Neural progenitor cell (in vitro differentiated cells): Measurements from ENCODE around the gene TEAD1. TPM values are rescaled to one million over a fixed set of nuclear protein-coding genes. Genes with fewer than 3 reads are reported as not detected.

Experiments
- DNase-seq: peaks from one replicate; pipeline ENCODE4 v3.0.0-alpha.2; 2016; ENCODE audit warnings: low spot score
- H2AFZ ChIP-seq: fragments of 200-600 bp; sonication (generic); replicated peaks from 2 replicates; pipeline ENCODE4 v1.6.1; 2016; ENCODE audit warnings: antibody characterized with exemption
- H3F3A ChIP-seq: fragments of 200-600 bp; sonication (generic); 2 replicates; pipeline ENCODE4 v1.6.1; 2016; ENCODE audit warnings: antibody characterized with exemption, low read depth
- H3K27ac ChIP-seq: fragments of 200-600 bp; sonication (generic); 2 replicates; pipeline ENCODE4 v1.5.1; 2016; ENCODE audit warnings: mild to moderate bottlenecking
- H3K27me3 ChIP-seq: fragments of 200-600 bp; sonication (generic); 2 replicates; pipeline ENCODE4 v1.6.1; 2016; ENCODE audit warnings: mild to moderate bottlenecking, moderate library complexity
- H3K36me3 ChIP-seq: fragments of 200-600 bp; sonication (generic); 2 replicates; pipeline ENCODE4 v1.5.1; 2016
- H3K4me1 ChIP-seq: fragments of 200-600 bp; sonication (generic); 2 replicates; pipeline ENCODE4 v1.6.1; 2016; ENCODE audit warnings: mixed run types
- H3K4me2 ChIP-seq: fragments of 200-600 bp; sonication (generic); 2 replicates; pipeline ENCODE4 v1.6.1; 2016
- H3K4me3 ChIP-seq: fragments of 200-600 bp; sonication (generic); 2 replicates; pipeline ENCODE4 v1.5.1; 2016
- H3K79me2 ChIP-seq: fragments of 200-600 bp; sonication (generic); 2 replicates; pipeline ENCODE4 v1.6.1; 2016; ENCODE audit warnings: low read depth
- H3K9ac ChIP-seq: fragments of 200-600 bp; sonication (generic); 2 replicates; pipeline ENCODE4 v1.6.1; 2016
- H3K9me3 ChIP-seq: fragments of 200-600 bp; sonication (generic); 2 replicates; pipeline ENCODE4 v1.5.1; 2016; ENCODE audit warnings: low read depth
- H4K20me1 ChIP-seq: fragments of 200-600 bp; sonication (generic); 2 replicates; pipeline ENCODE4 v1.6.1; 2016; ENCODE audit warnings: low read depth
- H3K27ac Mint-ChIP-seq: 3 replicates; pipeline ENCODE4 v1.8.0; 2021; ENCODE audit warnings: mixed read lengths
- H3K27me3 Mint-ChIP-seq: 2 replicates; pipeline ENCODE4 v1.8.0; 2022; ENCODE audit warnings: low read depth, mild to moderate bottlenecking, inconsistent platforms, moderate library complexity, mixed read lengths; ENCODE audit not compliant: insufficient read depth
- H3K36me3 Mint-ChIP-seq: 3 replicates; pipeline ENCODE4 v1.8.0; 2021; ENCODE audit warnings: mixed read lengths
- H3K4me1 Mint-ChIP-seq: 3 replicates; pipeline ENCODE4 v1.8.0; 2021; ENCODE audit warnings: mixed read lengths
- H3K4me3 Mint-ChIP-seq: 3 replicates; pipeline ENCODE4 v1.8.0; 2021; ENCODE audit warnings: mild to moderate bottlenecking, moderate library complexity, mixed read lengths
- H3K9me3 Mint-ChIP-seq: 3 replicates; pipeline ENCODE4 v1.8.0; 2020; ENCODE audit warnings: mixed read lengths
- EZH2 ChIP-seq: fragments of 200-600 bp; sonication (generic); IDR thresholded peaks from 2 replicates; pipeline ENCODE4 v1.6.1; 2017; ENCODE audit warnings: antibody characterized with exemption, mild to moderate bottlenecking, moderate library complexity
- EZH2phosphoT487 ChIP-seq: fragments of 200-600 bp; sonication (generic); IDR thresholded peaks from 2 replicates; pipeline ENCODE4 v1.6.1; 2017; ENCODE audit warnings: antibody characterized with exemption
- total RNA-seq: library from RNA; depleted of rRNA; stranded (reverse); fragments of >200 nt; gene quantifications from 2 replicates; pipeline ENCODE4 v1.2.3, GENCODE V29; 2015; ENCODE audit warnings: low replicate concordance
- TF ChIP-seq, protein P1 (sequence below): fragments of 200-600 bp; sonication (generic); IDR thresholded peaks from 2 replicates; pipeline ENCODE4 v1.5.1; 2017; ENCODE audit warnings: antibody characterized with exemption, mild to moderate bottlenecking

The TEAD1 gene
- total RNA-seq, 1 donor from 2014 or later, result 98.3 TPM

DNA sequence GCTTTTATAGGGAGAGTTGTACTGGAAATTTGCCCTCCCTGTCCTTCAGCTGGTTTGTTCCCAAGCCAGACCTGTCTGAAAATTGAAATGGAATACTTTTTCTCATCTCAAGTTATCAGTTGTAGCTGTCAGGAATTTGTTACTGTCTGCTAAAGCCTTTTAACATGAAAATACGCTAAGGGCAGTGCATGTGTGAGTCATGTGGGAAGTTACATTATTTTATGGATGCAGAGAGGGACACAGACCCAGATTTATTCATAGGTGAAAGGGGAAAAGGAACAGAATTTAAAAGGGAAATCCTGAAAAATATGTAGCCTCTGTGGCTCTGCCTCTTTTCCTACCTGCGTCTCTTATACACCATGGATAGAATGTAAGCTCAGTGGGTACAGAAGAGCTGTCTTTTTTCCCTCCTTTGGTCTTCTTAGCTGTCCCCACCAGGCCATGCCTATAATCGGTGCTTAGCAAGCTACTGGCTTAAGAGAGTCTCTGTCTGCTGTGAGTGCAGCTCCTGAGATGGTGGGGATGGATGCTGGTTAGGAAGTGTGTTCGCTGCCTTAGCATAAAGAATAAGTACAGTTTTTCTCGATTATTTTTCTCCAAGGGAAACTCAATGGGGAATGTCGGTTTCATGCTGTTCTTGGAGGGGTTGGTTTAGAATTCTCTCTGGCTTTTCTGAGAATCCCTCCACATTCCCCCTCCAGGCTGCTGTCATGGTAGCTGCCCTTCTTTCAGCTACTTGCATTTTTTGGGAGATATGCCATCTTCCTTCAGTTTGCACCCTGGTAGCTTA is 166.8 kb downstream of the TEAD1 start:
- Histone ChIP-seq H3K27ac (peak overlapping the region; percentile 68), H3K4me2 (peak overlapping the region; percentile 27), H3K4me1 (peaks cover 58% of the 10 kb centered on the region), H3K79me2 (peaks cover 98% of the 10 kb centered on the region), H3K36me3 (no peaks in the 10 kb centered on the region), H3K4me3 (no peak overlapping the region), H4K20me1 (peaks cover 54% of the 10 kb centered on the region), H3F3A (peaks cover 47% of the 10 kb centered on the region), H3K9me3 (no peaks in the 10 kb centered on the region), H3K9ac (no peak overlapping the region), H3K27me3 (no peaks in the 10 kb centered on the region), H2AFZ (no peak overlapping the region)
- peaks cover 63% of the 10 kb centered on the region for H3K4me1 Mint-ChIP-seq
- TF ChIP-seq EZH2 (no peak), EZH2phosphoT487 (no peak)
- TF ChIP-seq, protein P1, sequence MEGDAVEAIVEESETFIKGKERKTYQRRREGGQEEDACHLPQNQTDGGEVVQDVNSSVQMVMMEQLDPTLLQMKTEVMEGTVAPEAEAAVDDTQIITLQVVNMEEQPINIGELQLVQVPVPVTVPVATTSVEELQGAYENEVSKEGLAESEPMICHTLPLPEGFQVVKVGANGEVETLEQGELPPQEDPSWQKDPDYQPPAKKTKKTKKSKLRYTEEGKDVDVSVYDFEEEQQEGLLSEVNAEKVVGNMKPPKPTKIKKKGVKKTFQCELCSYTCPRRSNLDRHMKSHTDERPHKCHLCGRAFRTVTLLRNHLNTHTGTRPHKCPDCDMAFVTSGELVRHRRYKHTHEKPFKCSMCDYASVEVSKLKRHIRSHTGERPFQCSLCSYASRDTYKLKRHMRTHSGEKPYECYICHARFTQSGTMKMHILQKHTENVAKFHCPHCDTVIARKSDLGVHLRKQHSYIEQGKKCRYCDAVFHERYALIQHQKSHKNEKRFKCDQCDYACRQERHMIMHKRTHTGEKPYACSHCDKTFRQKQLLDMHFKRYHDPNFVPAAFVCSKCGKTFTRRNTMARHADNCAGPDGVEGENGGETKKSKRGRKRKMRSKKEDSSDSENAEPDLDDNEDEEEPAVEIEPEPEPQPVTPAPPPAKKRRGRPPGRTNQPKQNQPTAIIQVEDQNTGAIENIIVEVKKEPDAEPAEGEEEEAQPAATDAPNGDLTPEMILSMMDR, result no peak
- H3K27me3 Mint-ChIP-seq, result no peaks in the 10 kb centered on the region
- peaks cover 5% of the 10 kb centered on the region for H3K9me3 Mint-ChIP-seq
- H3K4me3 Mint-ChIP-seq, result peak overlapping the region; percentile 33
- DNase-seq, result peak; percentile 38
- H3K27ac Mint-ChIP-seq, result peak overlapping the region; percentile 91
- H3K36me3 Mint-ChIP-seq, result peaks cover 13% of the 10 kb centered on the region

DNA sequence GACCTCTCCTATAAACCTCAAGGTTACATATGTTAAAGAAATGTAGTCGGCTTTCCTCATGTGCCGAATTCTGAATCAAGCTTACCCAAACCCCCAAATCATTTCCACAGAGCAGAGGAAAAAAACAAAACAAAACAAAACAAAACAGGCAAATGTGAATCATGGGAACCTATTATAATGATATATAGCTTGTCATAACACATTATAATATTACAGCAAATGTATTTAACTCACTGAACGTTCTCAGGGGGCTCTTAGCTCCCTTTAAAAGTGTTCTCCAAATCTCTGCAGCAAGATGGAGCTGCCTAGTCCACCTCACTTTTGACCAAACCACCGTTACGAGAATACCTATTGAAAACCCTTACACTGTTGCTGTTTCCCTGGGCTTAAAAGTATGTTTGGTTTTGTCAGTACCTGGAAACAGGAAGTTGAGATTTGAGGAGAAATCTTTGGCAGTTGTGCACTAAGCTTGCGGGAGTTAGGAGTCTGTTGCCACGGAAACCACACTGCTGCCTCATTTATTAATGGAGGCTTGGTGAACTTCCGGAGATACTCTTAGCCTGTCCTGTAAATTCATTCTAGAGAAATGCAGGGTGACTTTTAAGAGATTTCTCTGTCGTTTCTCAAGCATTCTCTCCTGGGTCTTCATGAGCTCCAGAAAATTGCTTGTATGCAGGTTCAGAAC is 167.9 kb downstream of the TEAD1 start:
- TF ChIP-seq, protein P1, result no peak
- TF ChIP-seq EZH2phosphoT487, result no peak
- no peak for TF ChIP-seq EZH2
- Mint-ChIP-seq H3K4me3 (peak overlapping the region; percentile 70), H3K36me3 (peaks cover 11% of the 10 kb centered on the region), H3K27me3 (no peaks in the 10 kb centered on the region), H3K9me3 (peaks cover 2% of the 10 kb centered on the region), H3K4me1 (peaks cover 73% of the 10 kb centered on the region), H3K27ac (peak overlapping the region; percentile 91)
- Histone ChIP-seq H3F3A (peaks cover 54% of the 10 kb centered on the region), H3K9me3 (no peaks in the 10 kb centered on the region), H3K4me1 (peaks cover 68% of the 10 kb centered on the region), H4K20me1 (peaks cover 59% of the 10 kb centered on the region), H3K4me3 (peak overlapping the region; percentile 4), H3K79me2 (peaks cover 98% of the 10 kb centered on the region), H3K9ac (no peak overlapping the region), H3K27ac (peak overlapping the region; percentile 68), H3K36me3 (no peaks in the 10 kb centered on the region), H3K27me3 (no peaks in the 10 kb centered on the region), H2AFZ (no peak overlapping the region), H3K4me2 (peak overlapping the region; percentile 70)
- peak; percentile 57 for DNase-seq

DNA sequence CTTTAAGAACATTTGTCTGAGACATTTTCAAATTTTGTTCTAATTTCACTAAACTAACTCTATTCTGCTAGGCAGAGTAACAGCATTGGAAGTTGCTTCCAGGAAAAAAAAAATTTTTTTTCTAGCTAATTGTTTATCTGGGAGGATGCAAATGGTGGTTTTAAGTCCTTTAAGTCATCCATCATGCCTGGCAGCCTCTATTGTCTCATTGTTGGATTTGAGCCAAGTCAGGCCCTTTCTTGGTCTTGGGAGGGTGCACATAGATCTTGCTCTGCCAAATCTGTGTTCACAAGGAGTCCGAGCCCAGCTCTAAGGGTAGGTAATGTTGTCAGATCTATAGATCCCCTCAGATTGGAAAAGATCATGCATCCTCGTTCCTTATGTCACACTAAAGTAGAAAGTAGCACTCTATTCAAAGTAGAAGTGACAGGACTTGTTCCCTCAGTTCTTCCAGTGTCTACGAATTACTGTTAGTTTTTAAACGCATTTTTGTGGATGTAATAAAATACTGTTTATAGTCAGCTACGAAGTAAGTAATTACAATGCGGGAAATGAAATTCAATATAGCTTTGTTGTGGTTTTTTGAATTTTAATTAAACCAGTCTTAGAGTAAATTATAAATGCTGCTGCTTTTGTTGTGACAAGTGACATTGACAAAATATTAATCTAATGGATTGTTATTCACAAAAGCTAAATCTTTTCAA is 168.9 kb downstream of the TEAD1 start:
- H3K27ac Mint-ChIP-seq, result peak overlapping the region; percentile 91
- peaks cover 62% of the 10 kb centered on the region for H4K20me1 ChIP-seq
- no peaks in the 10 kb centered on the region for H3K9me3 ChIP-seq
- peaks cover 2% of the 10 kb centered on the region for H3K27me3 Mint-ChIP-seq
- H3K36me3 ChIP-seq, result no peaks in the 10 kb centered on the region
- H3F3A ChIP-seq, result peaks cover 54% of the 10 kb centered on the region
- peaks cover 70% of the 10 kb centered on the region for H3K4me1 ChIP-seq
- H3K9ac ChIP-seq, result no peak overlapping the region
- TF ChIP-seq EZH2 (no peak), EZH2phosphoT487 (no peak)
- TF ChIP-seq, protein P1, result no peak
- no peaks in the 10 kb centered on the region for H3K27me3 ChIP-seq
- peaks cover 12% of the 10 kb centered on the region for H3K36me3 Mint-ChIP-seq
- peak; percentile 89 for DNase-seq
- H2AFZ ChIP-seq, result no peak overlapping the region
- H3K4me3 ChIP-seq, result peak overlapping the region; percentile 4
- H3K4me3 Mint-ChIP-seq, result peak overlapping the region; percentile 70
- peak overlapping the region; percentile 75 for H3K27ac ChIP-seq
- H3K4me2 ChIP-seq, result peak overlapping the region; percentile 70
- peaks cover 98% of the 10 kb centered on the region for H3K79me2 ChIP-seq
- peaks cover 81% of the 10 kb centered on the region for H3K4me1 Mint-ChIP-seq
- peaks cover 3% of the 10 kb centered on the region for H3K9me3 Mint-ChIP-seq
